Astrocyte of the cerebellum (primary cell): ENCODE data around the gene SURF6.

Source experiments
- DNase-seq: peaks from one replicate; pipeline ENCODE4 v3.0.0-alpha.2; 2011; ENCODE audit warnings: low read depth
- H3K4me3 ChIP-seq: 2 replicates; pipeline ENCODE4 v1.5.1; 2011; ENCODE audit warnings: mild to moderate bottlenecking, low read depth, low read length, moderate library complexity
- CTCF ChIP-seq: IDR thresholded peaks from 2 replicates; pipeline ENCODE4 v1.5.1; 2012; ENCODE audit warnings: low read length, low read depth, moderate library complexity, mild to moderate bottlenecking; ENCODE audit errors: missing control alignments
- in situ Hi-C: cut with HindIII; loops from 2 replicates; pipeline ENCODE4 v1.10.0; 2017; ENCODE audit warnings: low sequenced_read_pairs

Gene SURF6

GRCh38 chr9:133368249-133368881 lies 32.4 kb upstream of the SURF6 start:
- DNase-seq: no peak
- TF ChIP-seq CTCF: no peak
- no peak overlapping the region for H3K4me3 ChIP-seq
- in situ Hi-C loops: no loop called here

DNA sequence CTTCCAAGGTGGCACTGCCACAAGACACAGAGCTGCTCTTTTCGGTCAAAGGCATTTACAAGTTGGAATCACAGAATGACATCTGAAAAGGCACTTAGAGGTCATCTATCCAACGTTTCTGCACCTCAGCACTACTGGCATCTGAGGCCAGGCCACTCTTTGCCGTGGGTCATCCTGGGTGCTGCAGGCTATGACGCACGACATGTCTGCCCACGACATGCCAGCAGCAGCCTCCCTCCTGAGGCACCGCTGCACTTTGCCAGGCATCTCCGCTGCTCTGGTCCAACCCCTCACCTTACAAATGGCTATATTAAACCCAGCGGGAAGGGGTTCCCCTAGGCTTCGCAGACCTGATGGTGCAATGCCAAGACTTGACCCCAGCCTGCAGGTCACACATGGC lies 31.8 kb upstream of the SURF6 start:
- TF ChIP-seq CTCF: no peak
- in situ Hi-C loops: no loop called here
- H3K4me3 ChIP-seq: no peak overlapping the region
- DNase-seq: no peak

GRCh38 chr9:133367221-133367620 lies 31.2 kb upstream of the SURF6 start:
- no peak overlapping the region for H3K4me3 ChIP-seq
- in situ Hi-C loops: no loop called here
- no peak for DNase-seq
- no peak for TF ChIP-seq CTCF

GRCh38 chr9:133366435-133366834 lies 30.4 kb upstream of the SURF6 start:
- no peak for DNase-seq
- no peak for TF ChIP-seq CTCF
- H3K4me3 ChIP-seq: no peak overlapping the region
- in situ Hi-C loops: no loop called here

DNA sequence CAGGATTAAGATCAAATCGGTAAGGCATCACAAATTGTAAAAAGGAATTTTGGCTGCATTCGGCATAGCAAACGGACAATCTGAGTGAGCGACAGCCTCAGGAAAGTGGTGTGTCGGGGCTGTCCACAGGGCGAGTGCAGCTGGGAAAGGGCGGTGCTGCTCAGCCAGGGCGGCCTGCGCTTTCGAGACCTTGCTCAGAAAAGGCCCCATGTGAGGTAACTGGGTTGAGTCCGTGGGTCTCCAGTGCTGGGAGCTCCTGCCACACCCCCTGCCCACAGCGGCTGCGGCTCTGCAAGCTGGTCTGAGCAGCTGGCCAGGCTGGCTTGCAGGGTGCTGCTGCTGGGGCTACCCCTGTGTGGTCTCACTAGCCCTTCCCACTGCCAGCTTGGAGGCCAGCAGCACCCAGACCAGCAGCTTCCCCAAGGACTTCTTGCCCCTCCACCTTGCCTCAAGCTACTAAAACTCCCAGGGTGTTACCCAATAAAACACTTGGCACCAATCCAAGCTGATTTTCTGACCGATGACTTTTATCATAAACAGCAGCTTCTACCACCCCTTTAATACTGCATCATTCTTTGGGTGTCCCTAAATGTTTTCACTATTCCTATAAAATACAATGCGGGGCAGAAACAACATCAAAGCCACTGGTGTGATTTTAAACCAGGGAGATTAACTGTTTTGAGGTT lies 26.5 kb upstream of the SURF6 start:
- in situ Hi-C loops: no loop called here
- no peak for DNase-seq
- no peak overlapping the region for H3K4me3 ChIP-seq
- no peak for TF ChIP-seq CTCF

DNA sequence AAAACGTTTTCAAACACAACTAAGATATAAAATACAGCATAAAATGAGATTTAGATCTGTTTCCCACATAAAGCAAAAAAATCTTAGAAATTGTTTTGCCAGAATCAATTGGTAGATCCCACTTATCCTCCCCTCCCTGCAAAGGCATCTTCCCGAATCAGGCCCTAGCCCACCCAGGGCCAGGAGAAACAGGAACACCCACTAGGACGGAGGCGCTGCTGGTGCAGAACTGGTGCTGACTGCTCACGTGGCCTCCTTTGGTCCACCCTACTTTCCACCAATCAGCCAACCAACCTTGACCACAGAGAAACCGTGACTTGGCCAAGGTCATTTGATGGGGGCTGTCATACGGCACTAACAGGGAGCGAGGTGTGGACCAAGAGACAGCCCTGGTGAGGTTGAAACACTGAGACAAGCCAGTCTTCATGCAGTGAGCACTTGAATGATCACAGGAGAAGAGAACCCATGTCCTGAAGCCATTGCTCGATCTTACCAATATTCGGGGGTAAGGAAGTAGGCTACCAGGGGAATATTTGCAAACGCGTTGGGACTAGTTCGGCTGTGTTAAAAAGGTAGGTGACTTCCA lies 25.6 kb upstream of the SURF6 start:
- in situ Hi-C loops: no loop called here
- H3K4me3 ChIP-seq: no peak overlapping the region
- no peak for DNase-seq
- no peak for TF ChIP-seq CTCF
